ENCODE data around the gene KLHDC7B.
"Not testable (repeated sequence)": the region's sequence is repeated elsewhere in the genome, so short reads cannot be mapped to it uniquely, and the experiment has no call there.

The KLHDC7B gene

GRCh38 chr22:50517495-50518260 is 28.0 kb upstream of the KLHDC7B start:
- no peak for ATAC-seq

GRCh38 chr22:50518606-50519005 is 27.1 kb upstream of the KLHDC7B start:
- no peak for ATAC-seq

- no peak for ATAC-seq
These were observed 26.5 kb upstream of the KLHDC7B start for GRCh38 chr22:50519151-50519550.

GRCh38 chr22:50520184-50520583 is 25.5 kb upstream of the KLHDC7B start:
- not testable (repeated sequence) for ATAC-seq

- no peak for ATAC-seq
These were observed 24.8 kb upstream of the KLHDC7B start for GRCh38 chr22:50520826-50521453.

GRCh38 chr22:50521710-50522109 is 24.0 kb upstream of the KLHDC7B start:
- no peak for ATAC-seq

GRCh38 chr22:50522208-50522805 is 23.4 kb upstream of the KLHDC7B start:
- ATAC-seq: no peak

GRCh38 chr22:50522806-50523438 is 22.8 kb upstream of the KLHDC7B start:
- no peak for ATAC-seq

GRCh38 chr22:50523458-50523805 is 22.3 kb upstream of the KLHDC7B start:
- ATAC-seq: no peak

- ATAC-seq: no peak
These were observed 21.7 kb upstream of the KLHDC7B start for GRCh38 chr22:50523806-50524675.

GRCh38 chr22:50524676-50525103 is 21.0 kb upstream of the KLHDC7B start:
- no peak for ATAC-seq

- ATAC-seq: peak; percentile 53 to 58
These were observed 20.4 kb upstream of the KLHDC7B start, which contains the start of gene SCO2 for GRCh38 chr22:50525104-50525857. TSS of gene SCO2 (minus strand) at chr22:50525598. CDS start at chr22:50524411, 1,187 bp downstream.

GRCh38 chr22:50525858-50526107 is 19.9 kb upstream of the KLHDC7B start:
- no peak for ATAC-seq

- peak; percentile 28 to 33 for ATAC-seq
These were observed 19.4 kb upstream of the KLHDC7B start for GRCh38 chr22:50526108-50526833.

- peak in 1 of 2 donors; percentile 3 for ATAC-seq
These were observed 18.6 kb upstream of the KLHDC7B start for GRCh38 chr22:50526834-50527801.

GRCh38 chr22:50527921-50528681 is 17.6 kb upstream of the KLHDC7B start:
- no peak for ATAC-seq

- ATAC-seq: no peak
These were observed 16.9 kb upstream of the KLHDC7B start for GRCh38 chr22:50528682-50529415.

GRCh38 chr22:50529416-50529896 is 16.2 kb upstream of the KLHDC7B start:
- ATAC-seq: no peak

Data from activated CD4-positive, CD25-positive, alpha-beta regulatory T cell treated with anti-CD3 and anti-CD28 coated beads, Interleukin-2, amount 50 U/mL, for 24 hours (primary cell).